A549 (cell line): ENCODE results near the gene ZNF749. TPM values are rescaled to one million over a fixed set of nuclear protein-coding genes. Genes with fewer than 3 reads are reported as not detected.

ENCODE experiments used
- ATAC-seq, 2 experiments: fragments of 200-7000 bp in 1 of 2; fragments of >200 bp in 1 of 2; cut with Nextera tagmentation in 1 of 2; cut with Tn5 transposase in 1 of 2; 3 replicates each; pipeline versions ENCODE4 v1.8.0 to v1.9.1; 2018 to 2020; ENCODE audit warnings: mild to moderate bottlenecking in 1 of 2, moderate library complexity in 1 of 2
- CTCF ChIA-PET: fragments of 300-600 bp; sonication (Branson Sonifier 250); formaldehyde crosslinking; extraction: SDS; loops from one replicate; lab custom pipeline; 2021; ENCODE audit warnings: antibody characterized with exemption, inconsistent platforms; lab: Yijun Ruan, JAX
- POLR2A ChIA-PET: fragments of 350-600 bp; formaldehyde crosslinking; extraction: SDS; loops from one replicate; lab custom pipeline; 2021; ENCODE audit warnings: antibody characterized with exemption, inconsistent platforms; lab: Yijun Ruan, JAX
- DNase-seq, 2 experiments: peaks; one replicate each; pipeline versions ENCODE4 v3.0.0 to v3.0.0-alpha.2; 2011 to 2016; ENCODE audit warnings: low read depth in 1 of 2, low spot score in 1 of 2
- FAIRE-seq: peaks from 2 replicates; lab custom pipeline; 2011; peaks lifted over from hg19 to GRCh38; lab: Jason Lieb, UNC
- H3K27ac ChIP-seq, 2 experiments: fragments of >200 bp; sonication (Bioruptor Twin); formaldehyde crosslinking; 3 replicates each; pipeline ENCODE4 v1.5.1; 2016 to 2017
- H3K4me1 ChIP-seq: fragments of >200 bp; sonication (Bioruptor Twin); formaldehyde crosslinking; 3 replicates; pipeline ENCODE4 v1.6.1; 2016
- H3K4me2 ChIP-seq: fragments of >200 bp; sonication (Bioruptor Twin); formaldehyde crosslinking; 3 replicates; pipeline ENCODE4 v1.6.1; 2016
- H3K4me3 ChIP-seq: fragments of >200 bp; sonication (Bioruptor Twin); formaldehyde crosslinking; 3 replicates; pipeline ENCODE4 v1.5.1; 2016
- H3K9me3 ChIP-seq: fragments of >200 bp; sonication (Bioruptor Twin); formaldehyde crosslinking; 3 replicates; pipeline ENCODE4 v1.6.1; 2016
- CBX2 ChIP-seq: fragments of 200-600 bp; sonication (generic); IDR thresholded peaks from 2 replicates; pipeline ENCODE4 v1.6.1; 2016; ENCODE audit warnings: low read depth, mild to moderate bottlenecking, borderline replicate concordance
- CEBPB ChIP-seq, 2 experiments: fragments of >200 bp in 1 of 2; sonication (Bioruptor Twin) in 1 of 2; formaldehyde crosslinking in 1 of 2; IDR thresholded peaks; 2 replicates each; pipeline ENCODE4 v1.6.1; 2012 to 2016
- CHD4 ChIP-seq: fragments of 200-600 bp; sonication (generic); IDR thresholded peaks from 2 replicates; pipeline ENCODE4 v1.6.1; 2016; ENCODE audit warnings: antibody characterized with exemption, mild to moderate bottlenecking, borderline replicate concordance
- EHF ChIP-seq: fragments of 250-450 bp; sonication (Bioruptor Pico); IDR thresholded peaks from 2 replicates; pipeline ENCODE4 v1.5.0; 2020; ENCODE audit warnings: mild to moderate bottlenecking
- ELK1 ChIP-seq: fragments of 150-350 bp; IDR thresholded peaks from 2 replicates; pipeline ENCODE4 v1.6.1; 2014; ENCODE audit warnings: low read depth, mild to moderate bottlenecking, low read length
- ESRRA ChIP-seq: fragments of 150-350 bp; IDR thresholded peaks from 2 replicates; pipeline ENCODE4 v1.6.1; 2014; ENCODE audit warnings: mild to moderate bottlenecking, low read length, borderline replicate concordance
- GATA3 ChIP-seq: IDR thresholded peaks from 2 replicates; pipeline ENCODE4 v1.6.1; 2012; ENCODE audit warnings: borderline replicate concordance
- HMGXB4 ChIP-seq: fragments of 250-450 bp; sonication (Bioruptor Pico); IDR thresholded peaks from 2 replicates; pipeline ENCODE4 v1.5.0; 2021; ENCODE audit warnings: mild to moderate bottlenecking, moderate library complexity, borderline replicate concordance
- HOXB5 ChIP-seq: fragments of 250-450 bp; sonication (Bioruptor Pico); IDR thresholded peaks from 2 replicates; pipeline ENCODE4 v1.5.0; 2020; ENCODE audit warnings: mild to moderate bottlenecking, moderate library complexity
- JUN ChIP-seq, 2 experiments: fragments of >200 bp; sonication (Bioruptor Twin); formaldehyde crosslinking; IDR thresholded peaks; 2 replicates in 1 of 2; 3 replicates in 1 of 2; pipeline ENCODE4 v1.6.1; 2016 to 2017
- MAFK ChIP-seq: fragments of 450-650 bp; IDR thresholded peaks from 2 replicates; pipeline ENCODE4 v1.6.1; 2014; ENCODE audit not compliant: partially characterized antibody
- NR3C1 ChIP-seq: fragments of >200 bp; sonication (Bioruptor Twin); formaldehyde crosslinking; IDR thresholded peaks from 3 replicates; pipeline ENCODE4 v1.6.1; 2017
- PBX3 ChIP-seq: IDR thresholded peaks from 2 replicates; pipeline ENCODE4 v1.6.1; 2012
- REST ChIP-seq: fragments of 200-600 bp; sonication (generic); IDR thresholded peaks from 2 replicates; pipeline ENCODE4 v1.6.1; 2016; ENCODE audit warnings: antibody characterized with exemption, mild to moderate bottlenecking, moderate library complexity
- SREBF2 ChIP-seq: fragments of 450-650 bp; IDR thresholded peaks from 2 replicates; pipeline ENCODE4 v1.6.1; 2014; ENCODE audit warnings: mild to moderate bottlenecking, moderate library complexity
- USF2 ChIP-seq: fragments of 450-650 bp; IDR thresholded peaks from 2 replicates; pipeline ENCODE4 v1.6.1; 2014; ENCODE audit warnings: antibody characterized with exemption
- ZC3H11A ChIP-seq: fragments of 450-650 bp; IDR thresholded peaks from 2 replicates; pipeline ENCODE4 v1.6.1; 2014; ENCODE audit warnings: antibody characterized with exemption, mild to moderate bottlenecking
- WGBS: methylation state at CpG from one replicate; pipeline ENCODE4 v1.1.6; 2017; ENCODE audit errors: missing lambda C conversion rate; 5-methylcytosine and 5-hydroxymethylcytosine counted together
- polyA plus RNA-seq, 4 experiments: library from polyadenylated mRNA; depleted of rRNA in 3 of 4; stranded (reverse); fragments of >200 nt; fragmentation: RNase III in 1 of 4; extraction: RNeasy Plus Mini Kit Qiagen cat#74134 plus additional on column Dnase treatment in 1 of 4; gene quantifications; 2 replicates in 3 of 4; 3 replicates in 1 of 4; pipeline ENCODE4 v1.2.3, GENCODE V29; 2011 to 2017
- TF ChIP-seq, protein P1 (sequence below): IDR thresholded peaks from 2 replicates; pipeline ENCODE4 v1.6.1; 2012

Gene ZNF749
- polyA plus RNA-seq, 2 of the 4 experiments (the other 2 are of a cell fraction), result 12.4 to 25.2 TPM

DNA sequence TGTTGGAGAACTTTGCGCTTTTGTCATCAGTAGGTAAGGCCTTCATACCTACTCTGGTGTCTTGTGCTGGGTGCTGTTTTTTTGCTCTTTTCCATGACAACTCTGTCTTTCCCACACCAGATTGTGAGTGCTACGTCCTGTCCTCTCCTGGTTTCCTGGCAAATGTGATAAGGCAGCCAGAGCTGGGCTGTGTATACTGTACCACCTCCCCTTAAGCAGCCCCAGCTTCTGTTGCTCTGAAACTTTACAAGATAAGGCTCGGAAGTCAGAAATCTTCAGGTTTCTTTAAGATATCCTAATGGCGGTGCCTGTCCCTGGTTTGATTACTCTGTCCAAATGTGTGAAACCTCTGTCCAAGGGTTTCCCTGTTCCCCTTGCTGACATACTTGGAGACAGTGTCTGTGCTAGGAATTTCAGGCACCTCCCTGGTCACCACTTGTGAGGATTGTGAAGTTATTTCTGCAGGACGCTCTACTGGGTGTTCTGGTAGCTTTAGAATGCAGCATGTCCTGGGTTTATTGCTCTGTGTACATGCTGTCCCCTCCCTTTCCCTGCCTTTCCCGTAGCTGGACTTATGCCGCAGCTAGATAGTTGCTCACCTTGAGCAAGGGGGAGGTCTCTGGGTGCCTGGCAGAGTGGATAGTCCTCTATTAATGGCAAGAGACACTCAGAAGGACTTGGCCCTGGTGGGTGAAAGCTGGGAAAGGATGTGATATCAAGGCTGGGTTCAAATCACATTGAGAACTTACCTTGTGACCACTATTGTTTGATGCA is 7.0 kb downstream of the ZNF749 start:
- no peak overlapping the region for H3K4me2 ChIP-seq
- TF ChIP-seq CBX2, result no peak
- TF ChIP-seq USF2, result no peak
- no peak for TF ChIP-seq ESRRA
- no peak for TF ChIP-seq REST
- TF ChIP-seq GATA3, result no peak
- no peak for TF ChIP-seq MAFK
- no peak for TF ChIP-seq ELK1
- TF ChIP-seq NR3C1, result no peak
- no peak for TF ChIP-seq SREBF2
- no peak for TF ChIP-seq CEBPB (IDR thresholded peaks at IDR 0.05)
- TF ChIP-seq ZC3H11A, result no peak
- TF ChIP-seq, protein P1, sequence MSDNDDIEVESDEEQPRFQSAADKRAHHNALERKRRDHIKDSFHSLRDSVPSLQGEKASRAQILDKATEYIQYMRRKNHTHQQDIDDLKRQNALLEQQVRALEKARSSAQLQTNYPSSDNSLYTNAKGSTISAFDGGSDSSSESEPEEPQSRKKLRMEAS, result no peak
- no peak for TF ChIP-seq HOXB5 (CRISPR knock-in tag)
- TF ChIP-seq HMGXB4 (CRISPR knock-in tag), result no peak
- TF ChIP-seq JUN (IDR thresholded peaks at IDR 0.05), result no peak
- H3K9me3 ChIP-seq, result peaks cover 96% of the 10 kb centered on the region
- no peak for DNase-seq
- H3K4me1 ChIP-seq, result no peaks in the 10 kb centered on the region
- no peak overlapping the region for H3K27ac ChIP-seq
- WGBS, result 93% methylated on average over 6 of the region's 7 CpGs
- ChIA-PET POLR2A (no interaction called here), CTCF (no interaction called here)
- no peak for ATAC-seq
- no peak overlapping the region for H3K4me3 ChIP-seq
- FAIRE-seq, result no peak

DNA sequence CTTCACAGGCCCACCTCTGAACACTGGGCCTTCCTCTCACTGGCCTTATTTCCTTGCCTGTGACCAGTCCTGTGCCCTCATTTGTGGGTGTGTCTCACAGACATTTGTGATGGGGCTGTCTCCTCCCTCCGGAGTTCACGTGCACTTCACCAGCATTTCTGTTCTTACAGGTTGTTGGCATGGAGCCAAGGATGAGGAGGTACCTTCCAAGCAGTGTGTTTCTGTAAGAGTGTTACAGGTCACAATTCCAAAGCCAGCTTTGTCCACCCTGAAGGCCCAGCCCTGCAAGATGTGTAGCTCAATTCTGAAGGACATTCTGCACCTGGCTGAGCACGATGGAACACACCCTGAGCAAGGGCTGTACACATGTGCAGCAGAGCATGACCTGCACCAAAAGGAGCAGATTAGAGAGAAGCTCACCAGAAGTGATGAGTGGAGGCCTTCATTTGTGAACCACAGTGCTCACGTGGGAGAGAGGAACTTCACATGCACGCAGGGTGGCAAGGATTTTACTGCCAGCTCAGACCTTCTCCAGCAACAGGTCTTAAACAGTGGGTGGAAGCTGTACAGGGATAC is 8.1 kb downstream of the ZNF749 start:
- POLR2A ChIA-PET, result no interaction called here
- Histone ChIP-seq H3K4me3 (no peak overlapping the region), H3K4me1 (no peaks in the 10 kb centered on the region), H3K4me2 (no peak overlapping the region), H3K9me3 (peaks cover 95% of the 10 kb centered on the region), H3K27ac (no peak overlapping the region)
- 68% methylated on average over 5 of the region's 5 CpGs for WGBS
- FAIRE-seq, result no peak
- peak in 1 of 2 experiments; percentile 30 for DNase-seq
- CTCF ChIA-PET, result no interaction called here
- ATAC-seq, result no peak
- TF ChIP-seq PBX3, result no peak
- TF ChIP-seq EHF (CRISPR knock-in tag), result no peak
- TF ChIP-seq CHD4, result no peak
